Left ventricle myocardium superior (tissue), 1 donor: ENCODE measurements around the gene RIMBP2. TPM values are rescaled to one million over a fixed set of nuclear protein-coding genes. Genes with fewer than 3 reads are reported as not detected.

Experiments
- ATAC-seq: fragments of 200-7000 bp; cut with Tn5 transposase; one replicate; pipeline ENCODE4 v1.9.1; 2020; ENCODE audit warnings: mild to moderate bottlenecking, moderate library complexity
- DNase-seq: peaks from one replicate; pipeline ENCODE4 v3.0.0-alpha.2; 2020
- intact Hi-C: fragments of 100-400 bp; cut with micrococcal nuclease; formaldehyde crosslinking; loops from one replicate; pipeline ENCODE4 v1.11.0; 2022
- total RNA-seq: library from RNA; stranded (reverse); fragmentation: NEBNext Ultra II Directional; extraction: Animal tissue kit (Norgen Biotek cat#: 25700); gene quantifications from one replicate; pipeline ENCODE4 v1.2.1, GENCODE V29; 2021
- donor health status: DM: no; HTN: yes; CAD: no; lungs with severe emphysema.

The RIMBP2 gene
- total RNA-seq, 1 donor from 2014 or later = 0.40 TPM

DNA sequence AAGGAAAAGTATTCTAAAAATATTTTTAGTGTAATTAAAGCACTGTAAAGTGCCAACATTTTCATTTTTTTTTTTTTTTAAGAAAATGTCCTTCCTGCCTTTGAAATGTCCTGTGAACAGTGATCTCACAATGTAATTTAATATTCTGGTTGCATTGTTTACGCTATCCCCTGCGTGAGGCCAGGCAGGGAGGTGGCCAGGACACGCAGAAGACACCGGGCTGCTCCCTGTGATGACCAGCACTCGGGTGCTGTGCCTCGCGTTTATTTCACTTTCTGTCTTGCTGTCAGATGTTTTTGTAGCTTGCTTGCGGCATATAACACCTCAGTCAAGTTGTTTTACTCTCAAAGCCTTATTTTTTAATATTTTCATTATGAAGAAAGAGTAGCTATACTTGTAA lies 359.9 kb downstream of the RIMBP2 start:
- no peak for DNase-seq

DNA sequence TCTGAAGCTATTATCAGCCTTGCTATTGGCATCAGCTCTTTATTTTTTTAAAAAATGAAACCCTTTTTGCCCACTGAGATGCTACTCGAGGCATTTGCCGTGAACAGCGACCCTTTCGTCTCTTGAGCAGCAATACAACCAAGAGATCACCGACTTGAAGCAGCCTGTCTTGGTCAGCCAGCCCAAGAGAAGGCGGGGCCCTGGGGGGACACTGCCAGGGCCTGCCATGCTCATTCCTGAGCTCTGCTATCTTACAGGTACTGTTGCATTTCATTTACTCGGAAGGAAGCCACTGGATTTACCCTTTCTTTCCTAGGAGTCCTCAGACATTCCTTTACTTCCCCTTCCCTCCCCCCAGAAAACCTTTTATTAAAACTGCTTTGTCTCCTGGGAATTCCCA lies 361.7 kb downstream of the RIMBP2 start:
- intact Hi-C loops = no loop called here
- no peak for DNase-seq
- ATAC-seq = no peak

More for the DNA sequence above, 359.9 kb downstream of the RIMBP2 start:
- no peak for ATAC-seq
- intact Hi-C loops = no loop called here

DNA sequence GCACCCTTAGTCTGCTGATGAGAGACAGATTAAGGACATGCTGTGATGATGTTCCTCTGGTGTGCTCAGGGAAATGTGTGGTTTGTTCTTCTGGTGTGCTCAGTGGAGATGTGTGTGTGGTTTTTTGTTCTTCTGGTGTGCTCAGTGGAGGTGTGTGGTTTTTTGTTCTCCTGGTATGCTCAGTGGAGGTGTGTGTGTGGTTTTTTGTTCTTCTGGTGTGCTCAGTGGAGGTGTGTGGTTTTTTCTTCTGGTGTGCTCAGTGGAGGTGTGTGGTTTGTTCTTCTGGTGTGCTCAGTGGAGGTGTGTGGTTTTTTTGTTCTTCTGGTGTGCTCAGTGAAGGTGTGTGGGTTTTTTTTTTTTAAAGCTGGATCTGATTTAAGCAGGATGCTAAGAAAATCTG lies 363.0 kb downstream of the RIMBP2 start:
- intact Hi-C loops = no loop called here
- no peak for ATAC-seq

DNA sequence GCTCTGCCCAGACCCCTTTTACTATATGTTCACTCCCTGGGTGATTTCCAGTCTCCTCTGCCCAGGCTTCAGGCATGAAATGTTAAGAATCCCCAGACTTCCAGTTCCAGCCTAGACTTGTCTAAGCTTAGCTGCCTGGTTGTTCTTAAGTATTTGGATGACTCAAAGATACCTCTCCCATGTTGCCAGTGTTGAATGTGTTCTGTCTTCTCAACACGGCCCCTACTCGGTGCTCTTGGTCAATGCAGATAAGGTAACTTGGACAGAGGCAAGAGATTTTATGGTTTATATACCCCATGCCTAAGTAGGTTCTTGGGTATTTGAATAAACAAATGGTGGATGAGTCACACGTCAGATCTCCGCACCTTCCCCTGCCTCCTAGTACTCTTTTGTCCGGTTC lies 364.8 kb downstream of the RIMBP2 start:
- intact Hi-C loops = no loop called here
- DNase-seq = no peak
- no peak for ATAC-seq

More for the DNA sequence above, 363.0 kb downstream of the RIMBP2 start:
- no peak for DNase-seq

DNA sequence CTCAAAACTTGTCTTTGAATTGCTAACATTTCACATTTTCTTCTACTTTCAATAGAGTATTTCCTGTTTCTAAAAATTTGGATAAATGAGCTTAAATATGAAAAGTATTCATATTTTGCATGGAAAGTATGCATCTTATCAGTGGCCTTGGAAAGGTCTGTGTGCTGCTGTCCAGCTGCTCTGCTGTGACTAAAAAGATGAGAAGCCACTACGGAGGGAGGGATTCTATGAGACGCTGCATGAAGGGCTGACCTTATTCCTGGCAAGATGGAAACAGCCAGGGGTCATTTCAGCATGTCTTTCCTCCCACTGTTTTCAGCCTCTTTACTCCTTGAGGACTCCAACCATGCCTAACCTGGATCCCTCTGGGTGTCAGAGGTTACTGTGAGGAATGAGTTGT lies 365.4 kb downstream of the RIMBP2 start:
- intact Hi-C loops = no loop called here
- ATAC-seq (no peak), DNase-seq (no peak)

DNA sequence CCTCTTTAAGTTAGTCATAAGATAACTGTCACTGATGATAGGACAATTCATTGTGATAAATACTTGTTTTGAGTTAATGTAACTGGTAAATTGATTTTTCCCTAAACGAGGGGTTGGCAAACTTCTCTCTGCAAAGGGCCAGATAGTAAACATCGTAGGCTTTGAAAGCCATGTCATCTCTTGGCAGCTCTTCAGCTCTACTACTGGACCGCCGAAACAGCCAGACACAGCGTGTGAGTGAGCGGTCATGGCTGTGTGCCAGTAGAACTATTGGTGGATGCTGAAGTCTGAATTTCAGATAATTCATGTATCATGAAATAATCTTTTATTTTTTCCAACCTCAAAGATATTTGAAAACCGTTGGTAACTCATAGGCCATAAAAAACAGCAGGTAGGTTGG lies 368.5 kb downstream of the RIMBP2 start:
- ATAC-seq (no peak), DNase-seq (no peak)
- intact Hi-C loops = no loop called here

Other genes with a start within 250 kb of the RIMBP2 start
- 12.1 TPM for gene STX2, start 123.0 kb upstream of the RIMBP2 start, total RNA-seq
- gene RAN, start 155.8 kb upstream of the RIMBP2 start, total RNA-seq = 248 TPM
- gene ADGRD1, start 237.6 kb upstream of the RIMBP2 start, total RNA-seq = 83.6 TPM